Cardiac muscle cell (in vitro differentiated cells and primary cell): ENCODE measurements around the gene SCNN1B. TPM values are rescaled to one million over a fixed set of nuclear protein-coding genes. Genes with fewer than 3 reads are reported as not detected.
"Not testable (repeated sequence)": the region's sequence is repeated elsewhere in the genome, so short reads cannot be mapped to it uniquely, and the experiment has no call there.

Experiments used
- DNase-seq, 2 donors: peaks; one replicate each; pipeline versions ENCODE4 v3.0.0 to v3.0.0-alpha.2; 2010 to 2017; ENCODE audit warnings: low read depth in 1 of 2, low spot score in 1 of 2
- H3K27ac ChIP-seq: fragments of 200-600 bp; sonication (generic); 2 replicates; pipeline ENCODE4 v1.5.1; 2016
- H3K27me3 ChIP-seq: fragments of 200-600 bp; sonication (generic); 2 replicates; pipeline ENCODE4 v1.6.0; 2016; ENCODE audit warnings: control low read depth
- H3K36me3 ChIP-seq: fragments of 200-600 bp; sonication (generic); 2 replicates; pipeline ENCODE4 v1.5.1; 2016; ENCODE audit warnings: control low read depth
- H3K4me1 ChIP-seq: fragments of 200-600 bp; sonication (generic); 2 replicates; pipeline ENCODE4 v1.8.1; 2017; ENCODE audit warnings: low read depth, mild to moderate bottlenecking, mixed run types
- H3K4me3 ChIP-seq: fragments of 200-600 bp; sonication (generic); 2 replicates; pipeline ENCODE4 v1.5.1; 2016; ENCODE audit warnings: mild to moderate bottlenecking
- H3K9me3 ChIP-seq: fragments of 200-600 bp; sonication (generic); 2 replicates; pipeline ENCODE4 v1.5.1; 2017; ENCODE audit warnings: low read depth, mild to moderate bottlenecking, control low read depth
- polyA plus RNA-seq: library from polyadenylated mRNA; unstranded; fragments of >200 nt; fragmentation: Nextera tagmentation; extraction: Ambion mirVana; gene quantifications from 2 replicates; pipeline ENCODE4 v1.2.1, GENCODE V29; 2016
- total RNA-seq: library from RNA; depleted of rRNA; stranded (reverse); fragments of >200 nt; gene quantifications from 2 replicates; pipeline ENCODE4 v1.2.3, GENCODE V29; 2016
- TF ChIP-seq, protein P1 (sequence below): IDR thresholded peaks from 2 replicates; pipeline ENCODE4 v1.5.1; 2012; ENCODE audit warnings: low read depth, mild to moderate bottlenecking, low read length

SCNN1B gene
- total and polyA plus RNA-seq, 2 experiments from 2014 or later = not detected

DNA sequence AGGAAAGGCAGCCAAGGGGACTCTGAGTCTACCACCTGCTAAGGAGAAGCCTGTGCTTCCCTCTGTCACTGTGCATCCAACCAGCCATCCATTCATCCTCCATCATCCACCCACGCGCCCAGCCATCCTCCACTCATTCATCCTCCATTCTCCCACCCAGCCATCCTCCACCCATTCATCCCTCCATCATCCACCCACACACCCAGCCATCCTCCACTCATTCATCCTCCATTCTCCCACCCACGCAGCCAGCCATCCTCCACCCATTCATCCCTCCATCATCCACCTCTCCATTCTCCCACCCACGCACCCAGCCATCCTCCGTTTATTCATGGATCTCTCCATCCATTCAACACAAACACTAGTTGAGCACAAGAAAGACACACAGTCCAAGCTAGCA, 76.8 kb downstream of the SCNN1B start:
- Histone ChIP-seq H3K27me3 (no peaks in the 10 kb centered on the region), H3K9me3 (no peaks in the 10 kb centered on the region), H3K4me3 (no peak overlapping the region), H3K27ac (no peak overlapping the region), H3K36me3 (no peaks in the 10 kb centered on the region), H3K4me1 (no peaks in the 10 kb centered on the region)
- no peak for DNase-seq
- TF ChIP-seq, protein P1, sequence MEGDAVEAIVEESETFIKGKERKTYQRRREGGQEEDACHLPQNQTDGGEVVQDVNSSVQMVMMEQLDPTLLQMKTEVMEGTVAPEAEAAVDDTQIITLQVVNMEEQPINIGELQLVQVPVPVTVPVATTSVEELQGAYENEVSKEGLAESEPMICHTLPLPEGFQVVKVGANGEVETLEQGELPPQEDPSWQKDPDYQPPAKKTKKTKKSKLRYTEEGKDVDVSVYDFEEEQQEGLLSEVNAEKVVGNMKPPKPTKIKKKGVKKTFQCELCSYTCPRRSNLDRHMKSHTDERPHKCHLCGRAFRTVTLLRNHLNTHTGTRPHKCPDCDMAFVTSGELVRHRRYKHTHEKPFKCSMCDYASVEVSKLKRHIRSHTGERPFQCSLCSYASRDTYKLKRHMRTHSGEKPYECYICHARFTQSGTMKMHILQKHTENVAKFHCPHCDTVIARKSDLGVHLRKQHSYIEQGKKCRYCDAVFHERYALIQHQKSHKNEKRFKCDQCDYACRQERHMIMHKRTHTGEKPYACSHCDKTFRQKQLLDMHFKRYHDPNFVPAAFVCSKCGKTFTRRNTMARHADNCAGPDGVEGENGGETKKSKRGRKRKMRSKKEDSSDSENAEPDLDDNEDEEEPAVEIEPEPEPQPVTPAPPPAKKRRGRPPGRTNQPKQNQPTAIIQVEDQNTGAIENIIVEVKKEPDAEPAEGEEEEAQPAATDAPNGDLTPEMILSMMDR = no peak

DNA sequence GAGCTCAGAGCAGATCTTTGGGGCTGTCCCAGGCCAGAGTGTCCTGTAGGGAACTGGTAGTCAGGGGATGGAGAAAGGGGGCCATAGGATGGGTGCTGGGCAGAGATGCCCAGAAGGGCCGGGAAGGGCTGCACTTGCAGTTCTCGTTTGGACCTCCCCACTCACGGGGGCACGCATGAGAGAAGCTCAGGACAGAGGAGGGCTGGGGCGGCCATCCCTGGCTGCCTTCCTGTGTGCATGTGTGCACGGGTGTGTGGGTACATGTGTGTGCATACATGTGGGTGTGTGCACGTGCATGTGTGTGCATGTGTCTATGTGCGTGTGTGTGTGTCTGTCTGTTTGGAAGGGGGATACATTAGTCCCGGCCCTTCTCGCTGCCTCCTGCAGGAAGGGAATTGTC, 77.6 kb downstream of the SCNN1B start:
- no peaks in the 10 kb centered on the region for H3K9me3 ChIP-seq
- H3K27ac ChIP-seq = no peak overlapping the region
- no peaks in the 10 kb centered on the region for H3K27me3 ChIP-seq
- no peak for DNase-seq
- H3K36me3 ChIP-seq = no peaks in the 10 kb centered on the region
- TF ChIP-seq, protein P1 = no peak
- H3K4me3 ChIP-seq = no peak overlapping the region
- H3K4me1 ChIP-seq = no peaks in the 10 kb centered on the region

DNA sequence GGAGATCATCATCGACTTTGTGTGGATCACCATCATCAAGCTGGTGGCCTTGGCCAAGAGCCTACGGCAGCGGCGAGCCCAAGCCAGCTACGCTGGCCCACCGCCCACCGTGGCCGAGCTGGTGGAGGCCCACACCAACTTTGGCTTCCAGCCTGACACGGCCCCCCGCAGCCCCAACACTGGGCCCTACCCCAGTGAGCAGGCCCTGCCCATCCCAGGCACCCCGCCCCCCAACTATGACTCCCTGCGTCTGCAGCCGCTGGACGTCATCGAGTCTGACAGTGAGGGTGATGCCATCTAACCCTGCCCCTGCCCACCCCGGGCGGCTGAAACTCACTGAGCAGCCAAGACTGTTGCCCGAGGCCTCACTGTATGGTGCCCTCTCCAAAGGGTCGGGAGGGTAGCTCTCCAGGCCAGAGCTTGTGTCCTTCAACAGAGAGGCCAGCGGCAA, 78.4 kb downstream of the SCNN1B start:
- no peaks in the 10 kb centered on the region for H3K27me3 ChIP-seq
- no peak overlapping the region for H3K4me3 ChIP-seq
- no peak overlapping the region for H3K27ac ChIP-seq
- no peak for DNase-seq
- no peaks in the 10 kb centered on the region for H3K36me3 ChIP-seq
- no peaks in the 10 kb centered on the region for H3K9me3 ChIP-seq
- no peaks in the 10 kb centered on the region for H3K4me1 ChIP-seq
- TF ChIP-seq, protein P1 = no peak

DNA sequence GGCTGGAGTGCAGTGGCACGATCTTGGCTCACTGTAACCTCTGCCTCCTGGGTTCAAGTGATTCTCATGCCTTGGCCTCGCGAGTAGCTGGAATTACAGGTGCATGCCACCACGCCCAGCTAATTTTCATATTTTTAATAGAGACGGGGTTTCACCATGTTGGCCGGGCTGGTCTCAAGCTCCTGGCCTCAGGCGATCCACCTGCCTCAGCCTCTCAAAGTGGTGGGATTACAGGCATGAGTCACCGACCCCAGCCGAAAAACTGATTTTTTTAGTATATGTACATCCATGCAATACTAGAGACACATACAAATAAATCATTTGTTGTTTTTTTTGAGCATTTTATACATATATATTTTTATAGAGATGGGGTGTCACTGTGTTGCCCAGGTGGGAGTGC, 79.6 kb downstream of the SCNN1B start:
- H3K4me1 ChIP-seq, H3K27ac ChIP-seq, DNase-seq, H3K4me3 ChIP-seq, H3K36me3 ChIP-seq, H3K27me3 ChIP-seq, H3K9me3 ChIP-seq: not testable (repeated sequence)

DNA sequence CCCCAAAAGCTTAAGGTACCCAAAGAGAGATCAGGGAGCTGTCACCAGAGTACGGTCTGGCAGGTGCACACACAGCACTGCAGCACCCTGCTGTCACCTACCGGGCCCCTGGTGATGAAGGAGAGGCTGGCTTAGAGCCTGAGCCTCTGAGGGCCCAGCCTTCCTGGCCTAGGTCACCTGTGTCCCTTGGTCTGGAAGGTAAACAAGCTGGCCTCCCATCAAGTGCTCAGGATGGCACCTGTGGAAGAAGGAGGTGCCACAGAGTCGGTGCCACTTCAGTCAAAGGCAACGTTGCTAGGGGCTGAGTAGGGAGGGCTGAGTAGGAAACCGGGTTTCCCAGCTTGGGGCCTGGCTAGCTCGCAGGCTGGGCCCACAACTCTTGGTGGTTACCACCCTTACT, 80.2 kb downstream of the SCNN1B start:
- TF ChIP-seq, protein P1 = no peak
- Histone ChIP-seq H3K27me3 (no peaks in the 10 kb centered on the region), H3K9me3 (no peaks in the 10 kb centered on the region), H3K4me3 (no peak overlapping the region), H3K27ac (no peak overlapping the region), H3K36me3 (no peaks in the 10 kb centered on the region), H3K4me1 (no peaks in the 10 kb centered on the region)
- DNase-seq = no peak

DNA sequence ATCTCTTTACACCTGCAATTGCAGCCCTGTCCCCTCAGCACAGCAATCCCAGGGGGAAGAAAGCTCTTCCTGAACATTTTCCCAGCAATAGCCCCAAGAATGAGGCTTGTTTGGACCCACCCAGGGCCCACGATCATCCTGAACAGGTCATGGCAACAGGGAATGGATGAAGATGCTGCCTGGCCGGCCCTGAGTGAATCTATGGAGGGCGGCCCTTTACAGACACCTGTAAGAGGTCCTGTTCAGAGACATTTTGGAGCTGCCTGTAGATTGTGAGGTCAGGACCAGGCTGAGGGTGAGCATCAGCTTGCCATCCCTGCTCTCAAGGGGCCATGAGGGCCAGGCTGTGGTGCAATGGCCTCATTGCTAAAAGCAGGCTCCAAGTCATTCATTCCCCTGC, 81.8 kb downstream of the SCNN1B start:
- Histone ChIP-seq H3K27me3 (no peaks in the 10 kb centered on the region), H3K4me3 (no peak overlapping the region)
- TF ChIP-seq, protein P1 = no peak

More for the DNA sequence above, 81.8 kb downstream of the SCNN1B start:
- Histone ChIP-seq H3K4me1 (no peaks in the 10 kb centered on the region), H3K36me3 (no peaks in the 10 kb centered on the region), H3K9me3 (no peaks in the 10 kb centered on the region), H3K27ac (no peak overlapping the region)
- no peak for DNase-seq
